AG10803 (cell line): Measurements from ENCODE around the gene CAPN12.

Experiments
- DNase-seq: peaks from one replicate; pipeline ENCODE4 v3.0.0; 2010; ENCODE audit warnings: low read depth
- H3K4me3 ChIP-seq: 2 replicates; pipeline ENCODE4 v1.5.1; 2011; ENCODE audit warnings: mild to moderate bottlenecking, low read length, control low read depth
- CTCF ChIP-seq: conservative IDR thresholded peaks from 2 replicates; pipeline ENCODE4 v1.5.1; 2011; ENCODE audit warnings: mild to moderate bottlenecking, low read length, control low read depth, inconsistent platforms

CAPN12 gene

GRCh38 chr19:38695832-38696728, 48.2 kb downstream of the CAPN12 start:
- no peak overlapping the region for H3K4me3 ChIP-seq
- no peak for DNase-seq
- TF ChIP-seq CTCF, result no peak

- DNase-seq, result no peak
- H3K4me3 ChIP-seq, result no peak overlapping the region
- no peak for TF ChIP-seq CTCF
Measured at GRCh38 chr19:38695317-38695683, 49.0 kb downstream of the CAPN12 start.

GRCh38 chr19:38693380-38694223, 50.7 kb downstream of the CAPN12 start:
- DNase-seq, result peak; percentile 75
- no peak; the same call in 1 of the 2 replicates for TF ChIP-seq CTCF
- no peak overlapping the region for H3K4me3 ChIP-seq

- TF ChIP-seq CTCF, result no peak
- DNase-seq, result no peak
- 0 out of 2 replicates have a peak overlapping the region, but pooled peaks have one; percentile 12 for H3K4me3 ChIP-seq
Measured at GRCh38 chr19:38692458-38693379, 51.6 kb downstream of the CAPN12 start.

- no peak for TF ChIP-seq CTCF
- peak; percentile 98 for DNase-seq
- no peak overlapping the region; the same call in 1 of the 2 replicates for H3K4me3 ChIP-seq
Measured at GRCh38 chr19:38691938-38692457, 52.3 kb downstream of the CAPN12 start.

GRCh38 chr19:38690832-38691231, 53.4 kb downstream of the CAPN12 start:
- no peak for DNase-seq
- no peak overlapping the region for H3K4me3 ChIP-seq
- TF ChIP-seq CTCF, result no peak
